HepG2 (cell line): ENCODE measurements around the gene CST4. TPM values are rescaled to one million over a fixed set of nuclear protein-coding genes. Genes with fewer than 3 reads are reported as not detected.

ENCODE experiments used
- CHD4 ChIP-seq: fragments of 200-600 bp; sonication (generic); IDR thresholded peaks from 2 replicates; pipeline ENCODE4 v1.7.0; 2017; ENCODE audit warnings: mild to moderate bottlenecking, low read length, borderline replicate concordance
- HNF4G ChIP-seq, 2 experiments: sonication (generic) in 1 of 2; formaldehyde crosslinking in 1 of 2; IDR thresholded peaks; 2 replicates each; pipeline versions ENCODE4 v1.4.0 to v1.6.1; 2011 to 2020; ENCODE audit warnings: borderline replicate concordance in 2 of 2, low read depth in 2 of 2, mild to moderate bottlenecking in 2 of 2, low read length in 1 of 2, missing genetic modification reagents in 1 of 2, moderate library complexity in 1 of 2
- HOXA3 ChIP-seq: sonication (generic); formaldehyde crosslinking; IDR thresholded peaks from 2 replicates; pipeline ENCODE4 v1.5.0; 2020; ENCODE audit warnings: missing genetic modification reagents
- IKZF5 ChIP-seq: IDR thresholded peaks from 2 replicates; pipeline ENCODE4 v1.6.1; 2018; ENCODE audit warnings: missing genetic modification reagents, mild to moderate bottlenecking, missing compliant biosample characterization
- KDM5B ChIP-seq: sonication (generic); formaldehyde crosslinking; IDR thresholded peaks from 2 replicates; pipeline ENCODE4 v1.4.0; 2020; ENCODE audit warnings: missing genetic modification reagents, mild to moderate bottlenecking, borderline replicate concordance
- KMT2B ChIP-seq: IDR thresholded peaks from 2 replicates; pipeline ENCODE4 v1.6.1; 2016; ENCODE audit warnings: missing genetic modification reagents, missing compliant biosample characterization
- MED8 ChIP-seq: sonication (generic); formaldehyde crosslinking; IDR thresholded peaks from 2 replicates; pipeline ENCODE4 v1.8.1; 2023; ENCODE audit warnings: mild to moderate bottlenecking, missing genetic modification reagents; ENCODE audit not compliant: insufficient replicate concordance
- MEIS2 ChIP-seq: sonication (generic); formaldehyde crosslinking; IDR thresholded peaks from 2 replicates; pipeline ENCODE4 v1.9.0; 2021; ENCODE audit warnings: mild to moderate bottlenecking, missing genetic modification reagents
- PATZ1 ChIP-seq: sonication (generic); formaldehyde crosslinking; IDR thresholded peaks from 2 replicates; pipeline ENCODE4 v1.4.0; 2020; ENCODE audit warnings: missing genetic modification reagents
- POLR2G ChIP-seq: fragments of 200-400 bp; formaldehyde crosslinking; IDR thresholded peaks from 2 replicates; pipeline ENCODE4 v1.6.1; 2018; ENCODE audit warnings: mild to moderate bottlenecking, low read depth, low read length, moderate library complexity
- PRDM15 ChIP-seq: sonication (generic); formaldehyde crosslinking; IDR thresholded peaks from 2 replicates; pipeline ENCODE4 v1.4.0; 2020; ENCODE audit warnings: missing genetic modification reagents
- SAP130 ChIP-seq: IDR thresholded peaks from 2 replicates; pipeline ENCODE4 v1.6.1; 2016; ENCODE audit warnings: low read depth
- TOPORS ChIP-seq: sonication (generic); formaldehyde crosslinking; IDR thresholded peaks from 2 replicates; pipeline ENCODE4 v1.8.0; 2023; ENCODE audit warnings: mild to moderate bottlenecking, missing genetic modification reagents
- ZFX ChIP-seq: sonication (generic); formaldehyde crosslinking; IDR thresholded peaks from 2 replicates; pipeline ENCODE4 v1.4.0; 2020; ENCODE audit warnings: mild to moderate bottlenecking, low read depth, missing genetic modification reagents, moderate library complexity
- ZNF468 ChIP-seq: sonication (generic); formaldehyde crosslinking; IDR thresholded peaks from 2 replicates; pipeline ENCODE4 v1.8.0; 2022; ENCODE audit warnings: mild to moderate bottlenecking, moderate library complexity, missing genetic modification reagents
- ZNF564 ChIP-seq: sonication (generic); formaldehyde crosslinking; IDR thresholded peaks from 2 replicates; pipeline ENCODE4 v1.8.1; 2023; ENCODE audit warnings: mild to moderate bottlenecking, missing genetic modification reagents
- ZNF589 ChIP-seq: sonication (generic); formaldehyde crosslinking; conservative IDR thresholded peaks from 2 replicates; pipeline ENCODE4 v1.8.0; 2022; ENCODE audit warnings: mild to moderate bottlenecking, moderate library complexity, missing genetic modification reagents
- ZNF770 ChIP-seq: sonication (generic); formaldehyde crosslinking; IDR thresholded peaks from 2 replicates; pipeline ENCODE4 v1.5.0; 2020; ENCODE audit warnings: mild to moderate bottlenecking, missing genetic modification reagents
- polyA plus RNA-seq, 8 experiments: library from polyadenylated mRNA; depleted of rRNA in 3 of 8; stranded (reverse) in 7 of 8; unstranded in 1 of 8; fragments of >200 nt; fragmentation: Illumina TruSeq in 4 of 8; extraction: Trizol in 4 of 8; gene quantifications; 2 replicates each; pipeline versions ENCODE4 v1.2.1 to v1.2.3, GENCODE V29; 2011 to 2016; ENCODE audit warnings: low read depth in 4 of 8, missing spikeins in 1 of 8, mixed read lengths in 1 of 8; ENCODE audit not compliant: insufficient read depth in 1 of 8
- total RNA-seq, 5 experiments: library from RNA; depleted of rRNA; stranded (reverse); fragments of >200 nt; fragmentation: Illumina TruSeq; extraction: Trizol; gene quantifications; 2 replicates each; pipeline ENCODE4 v1.2.3, GENCODE V29; 2016; ENCODE audit warnings: low read depth in 1 of 5

CST4 gene
- total and polyA plus RNA-seq, 2 of the 13 experiments (the other 11 are each of a cell fraction or from before 2014, with no cell fraction given) = not detected

GRCh38 chr20:23640018-23640601, 48.7 kb downstream of the CST4 start (continued):
- no peak for TF ChIP-seq ZNF589 (CRISPR knock-in tag)
- peak; percentile 28 for TF ChIP-seq ZFX
- peak; percentile 39; the same call in 1 of the 2 replicates for TF ChIP-seq HOXA3 (CRISPR knock-in tag)
- peak; percentile 2 for TF ChIP-seq MED8 (CRISPR knock-in tag)
- 0 out of 2 replicates have a peak, but pooled peaks have one; percentile 40 for TF ChIP-seq HNF4G (IDR thresholded peaks at IDR 0.05; ENCODE audit: borderline replicate concordance, low read depth, low read length)
- TF ChIP-seq HNF4G (CRISPR knock-in tag; IDR thresholded peaks at IDR 0.05; ENCODE audit: borderline replicate concordance, low read depth) = 0 out of 2 replicates have a peak, but pooled peaks have one; percentile 9
- TF ChIP-seq PATZ1 (CRISPR knock-in tag) = peak; percentile 56
- peak; percentile 61; the same call in 1 of the 2 replicates for TF ChIP-seq CHD4
- TF ChIP-seq ZNF564 (CRISPR knock-in tag) = peak; percentile 99
- TF ChIP-seq SAP130 (CRISPR knock-in tag) = peak; percentile 45
- no peak for TF ChIP-seq ZNF770 (CRISPR knock-in tag)
- peak; percentile 22; the same call in 1 of the 2 replicates for TF ChIP-seq KMT2B (CRISPR knock-in tag)
- TF ChIP-seq TOPORS = no peak
- 0 out of 2 replicates have a peak, but pooled peaks have one; percentile 33 for TF ChIP-seq PRDM15 (CRISPR knock-in tag)
- peak; percentile 45; the same call in 1 of the 2 replicates for TF ChIP-seq POLR2G
- TF ChIP-seq IKZF5 (CRISPR knock-in tag) = peak; percentile 55; the same call in 1 of the 2 replicates
- 0 out of 2 replicates have a peak, but pooled peaks have one; percentile 13 for TF ChIP-seq MEIS2 (CRISPR knock-in tag)
- 0 out of 2 replicates have a peak, but pooled peaks have one; percentile 41 for TF ChIP-seq ZNF468
- TF ChIP-seq KDM5B = peak; percentile 14; the same call in 1 of the 2 replicates
